H1 (cell line): ENCODE measurements around the gene MAP2K1. TPM values are rescaled to one million over a fixed set of nuclear protein-coding genes. Genes with fewer than 3 reads are reported as not detected.
"Not testable (repeated sequence)": the region's sequence is repeated elsewhere in the genome, so short reads cannot be mapped to it uniquely, and the experiment has no call there.

Source experiments
- CTCF ChIA-PET: fragments of 300-600 bp; sonication (Branson Sonifier 250); formaldehyde crosslinking; loops from one replicate; lab custom pipeline; 2021; ENCODE audit not compliant: partially characterized antibody; lab: Charles Lee
- POLR2A ChIA-PET: fragments of 300-600 bp; sonication (Branson Sonifier 250); formaldehyde crosslinking; loops from one replicate; lab custom pipeline; 2021; ENCODE audit warnings: inconsistent platforms; ENCODE audit not compliant: partially characterized antibody; lab: Charles Lee
- DNase-seq, 2 experiments: peaks; one replicate each; pipeline versions ENCODE4 v3.0.0 to v3.0.0-alpha.2; 2010 to 2022; ENCODE audit warnings: low spot score in 2 of 2, low read depth in 1 of 2, mixed read lengths in 1 of 2
- FAIRE-seq: peaks from 2 replicates; lab custom pipeline; 2011; peaks lifted over from hg19 to GRCh38; lab: Jason Lieb, UNC
- H2AFZ ChIP-seq: 2 replicates; pipeline ENCODE4 v1.8.1; 2012; ENCODE audit warnings: low read length, inconsistent platforms
- H2AK5ac ChIP-seq: 2 replicates; pipeline ENCODE4 v1.6.1; 2013; ENCODE audit warnings: low read depth, low read length
- H2BK120ac ChIP-seq: replicated peaks from 2 replicates; pipeline ENCODE3; 2013; ENCODE audit warnings: low read depth, low read length, inconsistent platforms
- H2BK12ac ChIP-seq: 2 replicates; pipeline ENCODE4 v1.6.1; 2013; ENCODE audit warnings: low read depth, low read length
- H2BK15ac ChIP-seq: 2 replicates; pipeline ENCODE4 v1.6.1; 2013; ENCODE audit warnings: low read length
- H2BK20ac ChIP-seq: 2 replicates; pipeline ENCODE4 v1.6.1; 2013; ENCODE audit warnings: low read length
- H2BK5ac ChIP-seq: 2 replicates; pipeline ENCODE4 v1.6.1; 2013; ENCODE audit warnings: low read depth, low read length
- H3K14ac ChIP-seq: 2 replicates; pipeline ENCODE4 v1.6.1; 2013; ENCODE audit warnings: inconsistent platforms; ENCODE audit not compliant: insufficient read length
- H3K18ac ChIP-seq: 2 replicates; pipeline ENCODE4 v1.6.1; 2013; ENCODE audit warnings: low read length; ENCODE audit errors: extremely low read depth
- H3K23ac ChIP-seq: 2 replicates; pipeline ENCODE4 v1.6.1; 2013; ENCODE audit warnings: inconsistent platforms; ENCODE audit not compliant: insufficient read length
- H3K23me2 ChIP-seq: 2 replicates; pipeline ENCODE4 v1.6.1; 2013; ENCODE audit warnings: low read depth, low read length
- H3K27ac ChIP-seq: 2 replicates; pipeline ENCODE4 v1.6.1; 2011; ENCODE audit warnings: low read depth, low read length, inconsistent platforms
- H3K27me3 ChIP-seq, 4 experiments: replicated peaks in 1 of 4; 1 replicate in 1 of 4; 2 replicates in 3 of 4; pipeline versions ENCODE4 v1.6.1 to v1.8.1; 2011 to 2013; ENCODE audit warnings: low read length in 3 of 4, mild to moderate bottlenecking in 3 of 4, inconsistent platforms in 2 of 4, mixed read lengths in 2 of 4, moderate library complexity in 1 of 4; ENCODE audit not compliant: control insufficient read depth in 3 of 4, insufficient read depth in 3 of 4; ENCODE audit errors: extremely low read depth in 1 of 4
- H3K36me3 ChIP-seq, 4 experiments: 2 replicates each; pipeline versions ENCODE4 v1.6.1 to v1.8.1; 2011 to 2013; ENCODE audit warnings: mild to moderate bottlenecking in 4 of 4, low read length in 3 of 4, moderate library complexity in 2 of 4, control low read depth in 1 of 4, inconsistent platforms in 1 of 4; ENCODE audit not compliant: insufficient read depth in 4 of 4, control insufficient read depth in 2 of 4
- H3K4ac ChIP-seq: replicated peaks from 2 replicates; pipeline ENCODE3; 2013; ENCODE audit warnings: low read length, low read depth, mixed read lengths, inconsistent platforms; ENCODE audit not compliant: insufficient read length
- H3K4me1 ChIP-seq, 4 experiments: replicated peaks in 1 of 4; 1 replicate in 1 of 4; 2 replicates in 3 of 4; pipeline versions ENCODE4 v1.6.1 to v1.8.1; 2011 to 2013; ENCODE audit warnings: low read length in 3 of 4, inconsistent platforms in 2 of 4, mixed read lengths in 1 of 4; ENCODE audit not compliant: insufficient read depth in 4 of 4, control insufficient read depth in 3 of 4
- H3K4me2 ChIP-seq, 2 experiments: 2 replicates each; pipeline versions ENCODE4 v1.6.1 to v1.8.1; 2011 to 2013; ENCODE audit warnings: low read depth in 2 of 2, low read length in 2 of 2, control low read depth in 1 of 2, inconsistent platforms in 1 of 2, mild to moderate bottlenecking in 1 of 2; ENCODE audit not compliant: insufficient read depth in 1 of 2
- H3K4me3 ChIP-seq, 4 experiments: fragments of 200-600, 300-600 bp in 1 of 4; sonication (generic), shearing (Covaris generic), sonication (Bioruptor Twin) in 1 of 4; 2 replicates each; pipeline versions ENCODE4 v1.5.1 to v1.8.1; 2011 to 2016; ENCODE audit warnings: low read length in 4 of 4, low read depth in 3 of 4, control low read depth in 2 of 4, inconsistent platforms in 2 of 4, mild to moderate bottlenecking in 2 of 4, mixed read lengths in 1 of 4, moderate library complexity in 1 of 4; ENCODE audit not compliant: insufficient read depth in 2 of 4; ENCODE audit errors: extremely low read depth in 1 of 4
- H3K56ac ChIP-seq: replicated peaks from 2 replicates; pipeline ENCODE3; 2013; ENCODE audit warnings: low read depth, mild to moderate bottlenecking, mixed read lengths, low read length, inconsistent platforms; ENCODE audit not compliant: insufficient read length
- H3K79me1 ChIP-seq: 2 replicates; pipeline ENCODE4 v1.6.1; 2013; ENCODE audit warnings: low read depth, low read length, control low read depth
- H3K79me2 ChIP-seq, 2 experiments: 2 replicates each; pipeline versions ENCODE4 v1.6.1 to v1.8.1; 2012 to 2013; ENCODE audit warnings: low read length in 2 of 2, mild to moderate bottlenecking in 2 of 2, inconsistent platforms in 1 of 2; ENCODE audit not compliant: insufficient read depth in 2 of 2, control insufficient read depth in 1 of 2
- H3K9ac ChIP-seq, 4 experiments: replicated peaks in 1 of 4; 1 replicate in 1 of 4; 2 replicates in 3 of 4; pipeline versions ENCODE4 v1.6.1 to v1.8.1; 2011 to 2013; ENCODE audit warnings: low read depth in 3 of 4, low read length in 3 of 4, control low read depth in 2 of 4, mild to moderate bottlenecking in 2 of 4, moderate library complexity in 2 of 4, inconsistent platforms in 1 of 4; ENCODE audit errors: extremely low read depth in 1 of 4
- H3K9me3 ChIP-seq, 2 experiments: 2 replicates each; pipeline versions ENCODE4 v1.6.1 to v1.8.1; 2012 to 2013; ENCODE audit warnings: mild to moderate bottlenecking in 2 of 2, moderate library complexity in 2 of 2, control low read depth in 1 of 2, inconsistent platforms in 1 of 2, low read depth in 1 of 2, low read length in 1 of 2, mixed read lengths in 1 of 2; ENCODE audit not compliant: insufficient read depth in 2 of 2
- H4K20me1 ChIP-seq, 2 experiments: replicated peaks in 1 of 2; 2 replicates each; pipeline versions ENCODE3 to v1.8.1; 2011 to 2013; ENCODE audit warnings: inconsistent platforms in 2 of 2, low read length in 2 of 2, mild to moderate bottlenecking in 1 of 2; ENCODE audit not compliant: insufficient read depth in 2 of 2, control insufficient read depth in 1 of 2
- H4K5ac ChIP-seq: 2 replicates; pipeline ENCODE4 v1.6.1; 2013; ENCODE audit warnings: low read length, low read depth, mixed read lengths, inconsistent platforms; ENCODE audit not compliant: insufficient read length
- H4K8ac ChIP-seq: 2 replicates; pipeline ENCODE4 v1.8.0; 2013; ENCODE audit warnings: mild to moderate bottlenecking, moderate library complexity, low read length, inconsistent platforms; ENCODE audit not compliant: insufficient read depth; ENCODE audit errors: extremely low read depth
- H4K91ac ChIP-seq: replicated peaks from 2 replicates; pipeline ENCODE3; 2013; ENCODE audit warnings: low read length, mixed read lengths, inconsistent platforms; ENCODE audit not compliant: insufficient read length
- WGBS, 2 experiments: shearing (Covaris generic) in 1 of 2; methylation state at CpG; one replicate each; pipeline versions ENCODE4 v1.1.6 to v1.1.7; 2013 to 2015; ENCODE audit warnings: low lambda C conversion rate in 2 of 2, mixed read lengths in 2 of 2, inconsistent platforms in 1 of 2, low coverage in 1 of 2, missing lambda C conversion rate in 1 of 2; ENCODE audit not compliant: insufficient replicate concordance in 2 of 2, insufficient coverage in 1 of 2, insufficient read length in 1 of 2; ENCODE audit errors: extremely low coverage in 1 of 2, missing lambda C conversion rate in 1 of 2; 5-methylcytosine and 5-hydroxymethylcytosine counted together
- polyA plus RNA-seq, 7 experiments: library from polyadenylated mRNA; depleted of rRNA in 3 of 7; stranded (reverse) in 5 of 7; unstranded in 2 of 7; fragments of >200 nt in 5 of 7; fragments of 200-250 nt in 2 of 7; gene quantifications; 1 replicate in 5 of 7; 2 replicates in 1 of 7; 4 replicates in 1 of 7; pipeline versions ENCODE4 v1.2.1 to v1.2.3, GENCODE V29; 2011 to 2013; ENCODE audit warnings: missing spikeins in 2 of 7, mixed read lengths in 2 of 7
- total RNA-seq: library from RNA; stranded (reverse); fragmentation: NEBNext Ultra II Directional; extraction: Animal tissue kit (Norgen Biotek cat#: 25700); gene quantifications from 2 replicates; pipeline ENCODE4 v1.2.1, GENCODE V29; 2021

Gene MAP2K1
- total and polyA plus RNA-seq, 2 of the 8 experiments (the other 6 are each of a cell fraction or from before 2014, with no cell fraction given), result 54.7 to 78.2 TPM

- H3K4me2 ChIP-seq, H3K23ac ChIP-seq, H3K79me2 ChIP-seq, H2AK5ac ChIP-seq, H3K9me3 ChIP-seq, H4K5ac ChIP-seq, FAIRE-seq, H3K4ac ChIP-seq, H3K4me1 ChIP-seq, POLR2A ChIA-PET, H4K91ac ChIP-seq, H2BK5ac ChIP-seq, H2BK15ac ChIP-seq, H3K36me3 ChIP-seq, H4K20me1 ChIP-seq, H2BK120ac ChIP-seq, DNase-seq, H2AFZ ChIP-seq, H3K27me3 ChIP-seq, H4K8ac ChIP-seq, H3K18ac ChIP-seq, H3K14ac ChIP-seq, H3K9ac ChIP-seq, H3K4me3 ChIP-seq, H2BK20ac ChIP-seq, H2BK12ac ChIP-seq, H3K56ac ChIP-seq, H3K23me2 ChIP-seq, H3K79me1 ChIP-seq, H3K27ac ChIP-seq: not testable (repeated sequence)
- CTCF ChIA-PET, result interaction anchor here (2.5 kb wide), 1 partner anchor 400 kb away, joined by 5 read pairs; no protein-coding TSS in a partner anchor
- WGBS, 2 experiments, result 100% methylated on average over 2 of the region's 2 CpGs; no CpG with 5 or more reads in 1 of the 2 experiments
These were observed 5.3 kb upstream of the MAP2K1 start for GRCh38 chr15:66381376-66381775.
